ENCODE data around the gene MAGOH.

MAGOH gene

DNA sequence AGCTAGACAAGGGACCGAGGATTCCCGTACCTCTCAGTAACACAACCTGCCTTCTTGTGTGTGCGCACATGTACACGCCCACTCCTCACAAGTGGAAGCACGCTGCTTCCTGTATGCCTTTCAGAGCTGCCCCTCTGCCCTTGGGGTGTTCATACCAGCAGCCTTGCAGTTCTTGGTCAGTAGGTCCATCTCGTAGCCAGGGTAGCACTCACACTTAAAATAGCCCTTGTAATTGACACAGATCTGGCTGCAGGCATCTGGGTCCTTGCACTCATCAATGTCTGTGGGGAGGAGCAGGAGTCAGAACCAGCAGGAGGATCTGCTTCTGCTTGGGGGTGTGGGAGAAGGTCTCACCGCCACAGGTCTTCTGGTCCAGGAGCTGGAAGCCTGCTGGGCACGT lies 32.6 kb upstream of the MAGOH start:
- no peak for DNase-seq (ENCODE audit: low read depth in 2 of 2)

GRCh38 chr1:53270107-53270506 lies 31.8 kb upstream of the MAGOH start:
- no peak for DNase-seq (ENCODE audit: low read depth in 2 of 2)

- no peak for DNase-seq (ENCODE audit: low read depth in 2 of 2)
Observed at GRCh38 chr1:53267761-53268160, 29.4 kb upstream of the MAGOH start.

DNA sequence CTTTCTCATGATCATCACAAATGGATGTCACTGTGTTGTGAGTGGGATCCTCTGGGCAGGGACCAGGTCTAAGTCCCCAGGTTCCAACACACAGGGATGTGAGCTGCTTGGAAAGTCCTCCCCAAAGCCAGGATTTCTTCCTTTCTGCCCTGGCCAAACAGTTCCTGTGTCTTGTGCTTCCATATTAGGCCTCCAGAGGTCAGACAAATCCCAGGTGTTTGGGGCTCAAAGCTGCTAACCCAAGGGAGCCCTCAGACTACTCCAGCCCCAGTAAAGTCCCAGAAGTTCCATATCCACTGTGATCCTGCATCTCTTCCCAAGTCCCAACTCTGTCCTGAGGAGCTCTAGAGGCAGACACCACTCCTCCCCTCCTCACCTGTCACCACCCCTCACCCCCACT lies 27.7 kb upstream of the MAGOH start:
- no peak for DNase-seq (ENCODE audit: low read depth in 2 of 2)

DNA sequence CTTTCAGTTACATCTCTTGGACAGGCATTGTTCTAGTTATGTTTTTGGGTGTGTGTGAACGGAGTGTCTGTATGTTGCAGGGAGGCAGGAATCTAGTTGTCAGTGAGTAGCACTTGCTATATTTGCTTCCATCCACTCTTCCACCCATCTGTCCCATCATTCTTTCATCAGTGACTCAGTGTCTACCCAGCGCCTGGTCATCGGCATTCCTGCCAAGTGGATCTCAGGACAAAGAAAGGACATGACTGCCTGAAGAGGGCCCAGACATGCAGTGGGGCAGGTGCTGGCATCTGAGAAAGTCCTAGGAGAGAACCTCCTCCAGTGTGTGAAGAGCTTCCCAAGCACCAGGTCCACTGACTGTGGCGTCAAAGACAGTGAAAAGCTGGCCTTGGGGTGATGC lies 27.3 kb upstream of the MAGOH start:
- no peak for DNase-seq (ENCODE audit: low read depth in 2 of 2)

DNA sequence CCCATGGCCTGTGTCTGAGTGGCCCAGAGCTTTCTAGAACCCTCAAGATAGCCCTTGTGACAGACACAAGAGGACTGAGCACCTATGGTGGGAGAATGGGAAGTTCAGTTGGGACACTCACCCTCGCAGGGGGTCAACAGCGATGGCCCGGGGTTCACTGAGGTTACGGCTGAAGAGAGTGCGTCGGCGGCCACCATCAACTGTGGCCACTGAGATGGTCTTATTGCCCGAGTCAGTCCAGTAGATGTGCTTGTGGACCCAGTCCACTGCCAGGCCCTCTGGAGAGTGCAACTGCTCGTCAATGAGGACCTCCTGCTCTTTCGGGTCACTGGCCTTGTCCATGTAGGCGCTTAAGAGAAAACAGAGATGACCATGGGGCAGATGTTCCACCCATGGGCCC lies 25.7 kb upstream of the MAGOH start:
- DNase-seq (ENCODE audit: low read depth in 2 of 2) = no peak

DNA sequence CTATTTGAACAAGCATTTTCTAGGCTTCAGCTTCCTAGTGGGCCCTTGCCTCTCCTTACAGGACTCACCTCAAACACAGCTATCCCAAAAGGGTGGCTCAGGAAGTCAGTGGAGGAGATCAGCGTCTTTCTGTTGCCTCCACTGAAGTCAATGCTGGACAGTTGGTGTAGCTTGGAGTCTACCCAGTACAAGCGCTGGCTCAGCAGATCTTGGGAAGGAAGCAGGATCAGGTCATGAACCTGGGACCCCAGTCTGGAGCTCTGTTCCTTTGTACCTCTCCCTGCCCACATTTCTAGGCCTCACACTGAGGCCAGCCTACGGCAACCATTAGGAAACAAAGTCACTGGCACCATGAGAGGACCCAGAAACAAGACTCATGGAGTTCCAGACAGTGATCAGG lies 23.7 kb upstream of the MAGOH start:
- no peak for DNase-seq (ENCODE audit: low read depth in 2 of 2)

DNA sequence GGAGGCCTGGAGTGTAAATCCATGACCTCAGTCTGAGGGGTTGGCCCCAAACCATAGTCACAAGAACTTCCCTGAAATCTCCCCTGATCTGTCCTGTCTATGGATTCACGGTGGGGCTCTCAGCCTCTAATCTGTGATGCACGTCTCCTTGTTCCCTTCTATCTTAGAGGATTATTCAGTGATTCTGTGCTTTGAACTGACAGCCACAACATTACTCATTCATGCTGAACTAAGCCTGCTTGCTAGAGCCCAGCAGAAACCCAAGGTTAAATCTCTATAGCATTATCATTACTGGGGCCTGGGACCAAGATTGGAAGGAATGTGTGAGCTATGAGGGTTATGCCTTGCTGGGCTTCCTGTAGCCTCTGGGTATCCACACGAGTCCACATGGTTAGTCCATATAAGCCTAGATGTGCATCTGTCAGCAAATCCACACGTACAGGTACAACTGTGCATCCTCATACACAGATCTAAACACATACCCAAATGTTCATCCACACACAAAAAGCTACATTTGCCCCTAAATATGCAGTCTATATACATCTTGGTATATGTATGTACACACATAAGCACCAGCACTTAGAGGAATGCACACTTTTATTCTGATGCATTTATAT lies 22.4 kb upstream of the MAGOH start:
- no peak for DNase-seq (ENCODE audit: low read depth in 2 of 2)

DNA sequence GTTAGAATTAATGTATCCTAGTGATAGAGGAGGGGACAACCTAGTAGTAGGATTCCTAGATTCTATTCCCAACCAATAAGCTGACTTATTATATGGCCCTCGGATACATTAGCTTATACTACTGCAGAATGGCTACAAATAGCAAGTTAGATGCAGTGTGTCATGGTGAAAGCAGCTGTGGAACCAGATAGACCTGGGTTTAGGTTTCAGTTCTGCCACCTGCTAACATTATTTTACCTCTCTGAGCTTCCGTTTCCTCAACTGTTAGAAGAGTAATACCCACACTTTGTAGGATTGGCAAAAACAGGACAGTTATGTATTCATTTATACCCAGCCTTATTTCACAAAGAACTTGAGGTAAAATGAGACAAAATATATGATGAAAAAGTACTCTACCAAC lies 21.6 kb upstream of the MAGOH start:
- no peak for DNase-seq (ENCODE audit: low read depth in 2 of 2)

- no peak for DNase-seq (ENCODE audit: low read depth in 2 of 2)
Observed at GRCh38 chr1:53258216-53258615, 19.9 kb upstream of the MAGOH start.

DNA sequence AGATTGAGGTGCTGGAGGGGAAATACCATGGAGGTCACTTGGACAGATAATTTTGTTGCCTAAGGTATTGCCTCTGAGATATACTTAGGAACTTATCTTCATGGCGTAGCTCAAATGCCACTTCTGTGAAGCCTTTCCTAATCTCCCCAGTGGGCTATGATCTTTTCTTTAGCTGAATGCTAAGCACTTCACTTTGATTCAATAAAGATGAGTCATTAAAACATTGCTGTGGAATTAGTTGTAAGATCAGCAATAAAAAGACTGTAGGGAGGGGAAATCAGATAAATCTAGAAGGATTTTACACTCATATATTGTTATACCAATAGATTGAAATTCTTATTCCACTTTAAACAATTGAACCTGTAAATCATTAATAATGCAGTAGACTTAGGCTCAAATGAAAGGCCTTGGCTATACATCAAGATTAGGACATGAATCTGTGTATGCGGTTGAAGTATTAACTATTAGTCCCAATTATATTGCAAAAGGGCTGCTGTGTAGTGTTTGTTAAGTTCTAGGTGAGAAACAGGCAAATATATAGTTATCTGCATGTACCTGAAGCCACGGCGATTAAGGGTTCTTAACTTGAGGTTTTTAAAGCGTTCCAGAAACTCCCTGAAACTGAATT lies 19.2 kb upstream of the MAGOH start:
- DNase-seq (ENCODE audit: low read depth in 2 of 2) = no peak

GRCh38 chr1:53256511-53257453 lies 18.5 kb upstream of the MAGOH start:
- DNase-seq (ENCODE audit: low read depth in 2 of 2) = no peak

DNA sequence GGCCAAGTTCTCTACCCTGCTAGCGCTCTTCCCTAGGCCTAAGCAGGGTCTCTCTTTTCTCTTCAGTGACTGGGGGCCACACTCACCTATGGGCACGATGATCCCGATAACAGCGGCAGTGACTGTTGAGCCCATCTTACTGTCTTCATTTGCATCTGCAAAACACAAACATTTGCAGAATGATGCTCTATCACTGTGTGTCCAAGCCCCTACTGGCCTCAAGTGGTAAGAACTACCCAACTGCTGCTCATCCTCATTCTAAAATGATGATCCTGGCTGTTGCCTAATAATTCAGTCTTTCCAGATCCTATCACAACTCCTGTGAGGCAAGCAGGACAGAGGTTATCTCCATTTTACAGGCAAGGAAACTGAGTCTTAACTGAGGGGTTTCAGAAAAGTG lies 16.7 kb upstream of the MAGOH start:
- DNase-seq (ENCODE audit: low read depth in 2 of 2) = no peak

GRCh38 chr1:53254011-53254640 lies 15.8 kb upstream of the MAGOH start:
- DNase-seq (ENCODE audit: low read depth in 2 of 2) = no peak

DNA sequence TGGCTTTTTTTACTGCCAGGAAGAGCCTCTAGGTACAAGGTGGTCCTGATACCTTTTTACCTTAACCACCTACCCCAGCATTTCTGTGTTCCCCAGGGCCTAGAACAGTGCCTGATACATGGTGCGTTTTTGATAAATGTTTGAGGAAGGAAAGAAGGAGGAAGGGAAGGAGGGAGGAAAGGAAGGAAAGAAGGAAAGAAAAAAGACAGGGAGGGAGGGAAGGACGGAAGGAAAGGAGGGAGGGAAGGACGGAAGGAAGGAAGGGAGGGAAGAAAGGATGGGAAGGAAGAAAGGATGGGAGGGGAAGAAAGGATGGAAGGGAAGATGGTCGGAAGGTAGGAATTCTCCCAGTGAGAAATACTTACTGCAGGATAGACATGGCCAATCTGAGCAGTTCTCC lies 12.0 kb upstream of the MAGOH start:
- no peak for DNase-seq (ENCODE audit: low read depth in 2 of 2)

- no peak for DNase-seq (ENCODE audit: low read depth in 2 of 2)
Observed at GRCh38 chr1:53249706-53250105, 11.4 kb upstream of the MAGOH start.

GRCh38 chr1:53246261-53247134 lies 8.2 kb upstream of the MAGOH start:
- peak; percentile 86 to 91 for DNase-seq (ENCODE audit: low read depth in 2 of 2)

GRCh38 chr1:53244141-53244540 lies 5.8 kb upstream of the MAGOH start:
- no peak for DNase-seq (ENCODE audit: low read depth in 2 of 2)

DNA sequence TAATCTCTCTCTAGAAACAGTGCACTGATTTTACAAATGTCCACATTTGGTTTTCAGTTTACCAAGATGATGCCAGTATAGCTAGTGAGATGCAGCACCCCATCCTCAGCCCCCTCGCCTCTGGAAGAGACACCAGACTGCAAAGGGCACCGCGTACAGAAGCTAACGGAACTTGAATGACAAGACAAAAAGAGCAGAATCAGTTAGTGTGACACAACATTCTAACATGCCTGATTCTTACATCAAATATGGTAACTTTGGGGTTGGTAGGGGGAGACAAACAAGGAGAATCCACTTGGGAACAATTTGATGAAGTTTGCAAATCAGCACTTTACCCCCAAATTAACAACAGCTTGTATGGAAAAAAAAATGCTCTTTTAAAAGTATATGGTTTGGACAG lies 4.1 kb upstream of the MAGOH start:
- no peak for DNase-seq (ENCODE audit: low read depth in 2 of 2)

DNA sequence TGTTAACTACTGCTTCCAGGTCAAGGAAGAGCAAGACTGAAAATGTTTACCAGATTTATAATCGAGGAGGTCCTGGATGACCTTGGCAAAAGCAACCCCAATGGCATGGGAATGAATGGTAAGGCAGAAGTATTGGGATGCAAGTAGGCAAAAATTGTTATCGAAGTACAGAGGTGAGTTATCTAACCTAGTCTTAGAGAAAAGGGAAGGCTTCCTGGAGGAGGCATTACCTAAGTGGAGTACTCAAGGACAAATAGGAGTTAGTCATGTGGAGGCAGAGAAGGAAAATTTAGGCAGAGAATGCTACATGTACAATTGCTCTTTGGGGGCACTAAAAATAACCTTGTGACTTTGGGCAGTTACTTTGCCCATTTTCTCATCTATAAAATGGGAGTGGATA lies 3.5 kb upstream of the MAGOH start:
- DNase-seq (ENCODE audit: low read depth in 2 of 2) = no peak

DNA sequence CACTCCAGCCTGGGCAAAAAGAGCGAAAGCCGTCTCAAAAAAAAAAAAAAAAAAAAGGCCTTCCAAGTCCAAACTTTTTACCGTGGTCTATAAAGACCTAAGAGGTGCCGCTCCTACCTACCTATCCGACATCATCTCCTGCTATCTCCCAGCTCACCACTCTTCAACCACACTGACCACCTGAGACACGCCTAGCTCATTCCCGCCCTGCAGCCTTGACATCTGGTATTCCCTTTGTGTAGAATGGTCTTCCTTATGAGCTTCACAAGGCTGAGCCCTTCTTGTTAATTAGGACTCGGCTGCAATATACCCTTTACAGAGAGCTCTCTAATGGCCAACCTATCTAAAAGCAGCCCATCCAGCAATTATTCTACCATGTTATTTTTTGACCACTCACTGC lies 680 bp downstream of the MAGOH start:
- DNase-seq (ENCODE audit: low read depth in 2 of 2) = no peak

DNA sequence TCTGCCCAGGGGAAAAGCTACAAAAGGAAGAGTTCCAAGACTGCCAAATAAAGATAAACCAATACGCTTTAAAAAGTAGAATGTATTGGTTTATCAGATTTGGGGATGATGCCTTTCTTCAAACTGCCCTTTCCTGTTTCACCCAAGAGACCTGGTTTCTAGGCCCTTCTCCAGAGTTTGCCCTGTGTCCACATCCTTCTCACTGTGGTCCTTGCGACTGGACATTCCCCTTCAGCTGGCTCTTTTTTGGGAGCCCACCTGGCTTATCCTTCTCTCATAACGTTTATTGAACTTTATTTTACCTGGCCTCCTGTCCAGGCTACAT lies 17.4 kb downstream of the MAGOH start:
- no peak for DNase-seq (ENCODE audit: low read depth in 2 of 2)
